SK-MEL-5 (cell line): ENCODE measurements around the gene MAPK6. TPM values are rescaled to one million over a fixed set of nuclear protein-coding genes. Genes with fewer than 3 reads are reported as not detected.
"Not testable (repeated sequence)": the region's sequence is repeated elsewhere in the genome, so short reads cannot be mapped to it uniquely, and the experiment has no call there.

Source experiments
- DNase-seq: peaks from one replicate; pipeline ENCODE4 v3.0.0-alpha.2; 2016; ENCODE audit warnings: low read depth, low spot score
- in situ Hi-C: cut with HindIII; loops from 2 replicates; pipeline ENCODE4 v1.10.0; 2016; ENCODE audit warnings: low sequenced_read_pairs, high pct_unique_total_duplicates, low pct_unique_long_range_greater_than_20kb
- total RNA-seq: library from RNA; depleted of rRNA; stranded (reverse); fragments of >200 nt; shearing (Covaris generic); gene quantifications from 2 replicates; pipeline ENCODE4 v1.2.3, GENCODE V29; 2014

MAPK6 gene
- total RNA-seq, 1 experiment from 2014 or later: 54.5 TPM

GRCh38 chr15:52028431-52029093, 9.5 kb downstream of the MAPK6 start:
- in situ Hi-C loops: no loop called here
- no peak for DNase-seq

- no peak for DNase-seq
- in situ Hi-C loops: no loop called here
Measured at GRCh38 chr15:52030010-52030409, 11.0 kb downstream of the MAPK6 start.

- no peak for DNase-seq
- in situ Hi-C loops: no loop called here
Measured at GRCh38 chr15:52031556-52031955, 12.5 kb downstream of the MAPK6 start.

GRCh38 chr15:52037889-52038505, 19.0 kb downstream of the MAPK6 start:
- in situ Hi-C loops: no loop called here

GRCh38 chr15:52039925-52040781, 21.1 kb downstream of the MAPK6 start:
- DNase-seq: peak; percentile 73
- in situ Hi-C loops: no loop called here

More at GRCh38 chr15:52037889-52038505, 19.0 kb downstream of the MAPK6 start:
- DNase-seq: no peak

- no peak for DNase-seq
- in situ Hi-C loops: no loop called here
Measured at GRCh38 chr15:52042051-52042851, 23.2 kb downstream of the MAPK6 start.

- in situ Hi-C loops: not testable (repeated sequence)
- DNase-seq: peak; percentile 50
Measured at GRCh38 chr15:52045795-52046298, 26.8 kb downstream of the MAPK6 start.

GRCh38 chr15:52046552-52046951, 27.5 kb downstream of the MAPK6 start:
- in situ Hi-C loops: not testable (repeated sequence)
- DNase-seq: peak; percentile 59

- peak; percentile 91 for DNase-seq
- in situ Hi-C loops: no loop called here
Measured at GRCh38 chr15:52050416-52050815, 31.4 kb downstream of the MAPK6 start.

- DNase-seq: no peak
- in situ Hi-C loops: no loop called here
Measured at GRCh38 chr15:52052066-52052935, 33.3 kb downstream of the MAPK6 start.

- no peak for DNase-seq
- in situ Hi-C loops: no loop called here
Measured at GRCh38 chr15:52054381-52054780, 35.4 kb downstream of the MAPK6 start.

- in situ Hi-C loops: not testable (repeated sequence)
Measured at GRCh38 chr15:52054858-52055257, 35.8 kb downstream of the MAPK6 start.

GRCh38 chr15:52056001-52056400, 37.0 kb downstream of the MAPK6 start:
- in situ Hi-C loops: no loop called here
- DNase-seq: no peak

More at GRCh38 chr15:52054858-52055257, 35.8 kb downstream of the MAPK6 start:
- not testable (repeated sequence) for DNase-seq

- in situ Hi-C loops: no loop called here
- no peak for DNase-seq
Measured at GRCh38 chr15:52056496-52056895, 37.5 kb downstream of the MAPK6 start.

GRCh38 chr15:52057996-52058395, 39.0 kb downstream of the MAPK6 start:
- in situ Hi-C loops: no loop called here
- no peak for DNase-seq

- in situ Hi-C loops: no loop called here
- no peak for DNase-seq
Measured at GRCh38 chr15:52060501-52060900, 41.5 kb downstream of the MAPK6 start.
